KBM-7 (cell line): ENCODE results near the gene THBS2.

Source experiments
- DNase-seq: peaks from one replicate; pipeline ENCODE4 v3.0.0-alpha.2; 2015
- in situ Hi-C: fragments of 300-500 bp; cut with MboI; formaldehyde crosslinking; loops from 2 replicates; pipeline ENCODE4 v1.14.3; 2020; ENCODE audit warnings: low sequenced_read_pairs, low pct_unique_long_range_greater_than_20kb, mixed read lengths

The THBS2 gene

GRCh38 chr6:169252505-169253189, 999 bp downstream of the THBS2 start:
- in situ Hi-C loops: no loop called here
- DNase-seq: no peak

GRCh38 chr6:169251822-169252504, 1.7 kb downstream of the THBS2 start:
- in situ Hi-C loops: no loop called here
- DNase-seq: no peak

GRCh38 chr6:169251371-169251802, 2.3 kb downstream of the THBS2 start:
- DNase-seq: no peak
- in situ Hi-C loops: no loop called here

GRCh38 chr6:169250660-169251059, 3.0 kb downstream of the THBS2 start:
- no peak for DNase-seq
- in situ Hi-C loops: no loop called here

- no peak for DNase-seq
- in situ Hi-C loops: no loop called here
Observed at GRCh38 chr6:169249057-169249456, 4.6 kb downstream of the THBS2 start.

- no peak for DNase-seq
- in situ Hi-C loops: no loop called here
Observed at GRCh38 chr6:169248521-169248971, 5.1 kb downstream of the THBS2 start.

- in situ Hi-C loops: no loop called here
- DNase-seq: no peak
Observed at GRCh38 chr6:169247991-169248390, 5.7 kb downstream of the THBS2 start.

GRCh38 chr6:169247419-169247818, 6.2 kb downstream of the THBS2 start:
- in situ Hi-C loops: no loop called here
- DNase-seq: no peak

GRCh38 chr6:169246445-169246844, 7.2 kb downstream of the THBS2 start:
- in situ Hi-C loops: no loop called here
- DNase-seq: no peak

- in situ Hi-C loops: no loop called here
- no peak for DNase-seq
Observed at GRCh38 chr6:169244684-169245383, 8.8 kb downstream of the THBS2 start.

- DNase-seq: no peak
- in situ Hi-C loops: no loop called here
Observed at GRCh38 chr6:169243661-169244060, 10.0 kb downstream of the THBS2 start.

GRCh38 chr6:169243186-169243585, 10.5 kb downstream of the THBS2 start:
- DNase-seq: no peak
- in situ Hi-C loops: no loop called here

GRCh38 chr6:169241688-169242350, 11.8 kb downstream of the THBS2 start:
- in situ Hi-C loops: no loop called here
- no peak for DNase-seq

- in situ Hi-C loops: no loop called here
- DNase-seq: no peak
Observed at GRCh38 chr6:169240591-169241390, 12.9 kb downstream of the THBS2 start.

- no peak for DNase-seq
- in situ Hi-C loops: no loop called here
Observed at GRCh38 chr6:169240125-169240524, 13.5 kb downstream of the THBS2 start.

GRCh38 chr6:169239181-169239580, 14.5 kb downstream of the THBS2 start:
- no peak for DNase-seq
- in situ Hi-C loops: no loop called here

- in situ Hi-C loops: no loop called here
- DNase-seq: no peak
Observed at GRCh38 chr6:169238766-169239165, 14.9 kb downstream of the THBS2 start.

- in situ Hi-C loops: no loop called here
- DNase-seq: no peak
Observed at GRCh38 chr6:169237496-169238134, 16.0 kb downstream of the THBS2 start.

- DNase-seq: no peak
- in situ Hi-C loops: no loop called here
Observed at GRCh38 chr6:169236988-169237387, 16.7 kb downstream of the THBS2 start.
